Umbilical cord (tissue), 2 donors: ENCODE data around the gene GTF2H3. TPM values are rescaled to one million over a fixed set of nuclear protein-coding genes. Genes with fewer than 3 reads are reported as not detected.

ENCODE experiments used
- DNase-seq: peaks from one replicate; pipeline ENCODE4 v3.0.0-alpha.2; 2015; ENCODE audit warnings: low spot score
- total RNA-seq: library from RNA; depleted of rRNA; stranded (reverse); fragments of >200 nt; gene quantifications from one replicate; pipeline ENCODE4 v1.2.3, GENCODE V29; 2014; ENCODE audit warnings: low replicate concordance; ENCODE audit not compliant: insufficient read depth

The GTF2H3 gene
- total RNA-seq, 1 donor from 2014 or later = 15.4 TPM

GRCh38 chr12:123707466-123707865, 73.8 kb downstream of the GTF2H3 start:
- DNase-seq = no peak

Other genes starting within 250 kb of the GTF2H3 start
- gene KMT5A, start 249.7 kb upstream of the GTF2H3 start, total RNA-seq = 6.3 TPM
- gene RILPL2, start 197.1 kb upstream of the GTF2H3 start, total RNA-seq = 5.3 TPM
- 14.4 TPM for gene SNRNP35, start 175.7 kb upstream of the GTF2H3 start, total RNA-seq
- gene RILPL1, start 100.1 kb upstream of the GTF2H3 start, total RNA-seq = 8.2 TPM
- gene TMED2, start 49.3 kb upstream of the GTF2H3 start, total RNA-seq = 456 TPM
- gene DDX55, start 31.7 kb upstream of the GTF2H3 start, total RNA-seq = 14.4 TPM
- 53.0 TPM for gene EIF2B1, start 143 bp upstream of the GTF2H3 start, total RNA-seq
- 9.9 TPM for gene TCTN2, start 37.3 kb downstream of the GTF2H3 start, total RNA-seq
- gene ATP6V0A2, start 78.5 kb downstream of the GTF2H3 start, total RNA-seq = 11.1 TPM
- 0.72 TPM for gene DNAH10, start 128.5 kb downstream of the GTF2H3 start, total RNA-seq